GM19328 (cell line): ENCODE measurements around the gene MCC.

Source experiments
- ATAC-seq: cut with Tn5 transposase; IDR thresholded peaks from one replicate; pipeline ENCODE4 v1.9.1; 2021; ENCODE audit warnings: mild to moderate bottlenecking, moderate library complexity; ENCODE audit not compliant: unreplicated experiment

Gene MCC

DNA sequence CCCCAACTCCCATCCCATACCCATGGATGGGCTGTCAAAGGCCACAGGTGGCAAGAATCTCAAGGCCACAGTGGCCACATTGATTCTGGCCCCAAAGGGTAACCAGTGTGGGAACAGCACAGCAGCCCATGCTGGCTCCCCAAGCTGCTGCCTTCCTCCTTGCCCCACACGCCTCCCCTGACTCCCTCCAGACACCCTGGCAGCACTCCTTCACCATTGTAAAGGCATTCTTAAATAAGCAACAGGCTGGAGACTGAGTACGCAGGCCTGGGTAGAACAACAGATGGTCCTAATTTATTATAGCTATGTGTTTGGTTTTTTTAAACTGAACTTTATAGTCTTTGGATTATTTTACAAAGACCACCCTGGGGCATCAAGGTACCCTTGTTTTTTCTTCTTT, 212.3 kb downstream of the MCC start:
- ATAC-seq = no peak

DNA sequence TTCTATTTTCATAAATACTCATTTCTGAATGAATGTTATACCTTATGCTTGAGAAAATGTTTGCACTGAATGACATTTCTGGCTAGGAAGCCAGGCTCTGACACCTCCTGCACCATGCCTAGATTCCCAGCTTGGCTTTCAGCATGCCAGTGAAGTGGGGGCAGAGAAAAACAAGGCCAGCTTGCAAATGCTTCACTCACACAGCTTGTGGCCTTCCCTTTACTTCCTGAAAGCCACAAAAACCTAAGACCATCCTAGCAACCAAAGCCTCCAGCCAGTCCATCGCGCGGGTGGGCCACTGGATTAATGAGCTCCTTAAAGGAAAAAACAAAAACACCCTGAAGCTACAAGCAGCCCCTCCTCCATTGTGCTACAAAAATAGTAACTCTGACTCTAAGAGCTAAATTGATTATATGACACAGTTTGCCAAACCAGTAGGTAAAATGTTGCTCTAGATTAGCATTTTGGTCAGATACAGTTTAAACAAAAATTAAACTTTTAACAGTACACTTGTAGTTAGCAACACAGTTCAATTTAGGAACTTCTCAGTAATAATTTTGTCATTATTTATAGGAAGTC, 213.3 kb downstream of the MCC start:
- no peak for ATAC-seq

DNA sequence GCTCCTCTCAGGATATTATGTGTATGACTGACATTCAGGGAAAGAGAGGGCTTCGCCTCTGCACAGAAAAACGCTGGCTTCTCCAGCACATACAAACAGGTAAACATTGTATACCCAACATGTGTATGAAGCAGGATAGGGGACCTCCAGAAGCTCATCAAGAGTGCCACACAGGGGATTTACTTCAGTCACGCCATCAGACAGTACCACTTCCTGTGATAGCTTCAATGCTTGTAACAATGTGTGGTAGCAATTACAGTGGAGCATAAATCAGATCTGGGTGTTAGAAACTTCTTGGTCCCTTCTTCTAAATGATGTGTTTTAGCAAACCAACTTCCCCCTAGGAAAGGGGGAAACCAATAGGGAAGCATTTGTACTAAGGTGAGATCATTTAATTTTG, 214.3 kb downstream of the MCC start:
- ATAC-seq = peak; percentile 49

DNA sequence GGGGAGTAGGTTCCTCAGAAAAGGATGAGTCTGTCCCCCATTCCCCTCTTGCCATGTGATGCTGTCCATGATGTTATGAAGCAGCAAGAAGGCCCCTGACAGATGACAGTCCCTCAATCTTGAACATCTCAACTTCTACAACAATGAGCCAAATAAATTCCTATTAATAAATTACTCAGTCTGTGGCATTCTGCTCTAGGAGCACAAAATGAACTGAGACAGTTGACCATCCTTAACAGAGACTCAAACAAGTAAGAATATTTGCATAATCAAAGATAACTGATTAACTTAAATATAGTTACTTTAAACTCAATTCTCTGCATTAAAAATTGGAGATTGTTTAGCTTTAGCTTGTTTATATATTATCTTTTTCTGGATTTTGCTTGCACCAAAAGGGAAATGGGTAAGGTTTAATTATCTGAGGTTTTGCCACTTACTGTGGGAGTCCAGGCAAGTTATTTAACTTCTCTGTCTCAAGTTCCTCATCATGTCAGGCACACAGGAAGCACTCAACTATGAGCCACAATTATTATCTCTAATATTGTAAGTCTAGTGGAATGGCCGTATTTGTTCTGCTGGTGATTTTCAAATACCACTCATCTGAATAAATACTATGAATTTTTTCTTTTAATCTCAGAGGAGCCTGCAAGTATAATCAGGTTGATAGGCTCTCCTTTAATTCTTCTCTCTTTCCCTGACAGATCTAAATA, 216.4 kb downstream of the MCC start:
- no peak for ATAC-seq

DNA sequence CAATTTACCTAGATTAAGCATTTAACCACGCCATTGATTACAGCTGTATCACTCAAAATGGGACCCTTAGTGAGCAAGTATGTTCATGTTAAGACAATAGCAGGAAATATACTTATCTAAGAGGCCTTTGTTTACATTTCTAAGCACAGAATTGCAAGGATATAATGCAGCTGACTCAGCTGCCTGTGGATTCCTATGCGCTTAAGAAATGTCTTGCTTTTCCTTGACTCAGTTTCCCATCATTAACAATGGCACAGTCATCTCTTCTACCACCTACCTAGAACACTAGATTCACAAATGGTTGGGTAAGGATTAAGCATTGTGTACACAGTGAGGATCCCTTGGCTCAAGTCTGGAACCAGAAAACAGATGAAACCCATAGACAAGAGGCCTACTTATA, 217.2 kb downstream of the MCC start:
- no peak for ATAC-seq

- no peak for ATAC-seq
Observed at GRCh38 chr5:113270086-113270485, 218.2 kb downstream of the MCC start.

- ATAC-seq = no peak
Observed at GRCh38 chr5:113269023-113269997, 218.9 kb downstream of the MCC start.

GRCh38 chr5:113268232-113268631, 220.0 kb downstream of the MCC start:
- no peak for ATAC-seq

GRCh38 chr5:113267361-113267900, 220.8 kb downstream of the MCC start:
- no peak for ATAC-seq

GRCh38 chr5:113266913-113267227, 221.4 kb downstream of the MCC start:
- no peak for ATAC-seq

DNA sequence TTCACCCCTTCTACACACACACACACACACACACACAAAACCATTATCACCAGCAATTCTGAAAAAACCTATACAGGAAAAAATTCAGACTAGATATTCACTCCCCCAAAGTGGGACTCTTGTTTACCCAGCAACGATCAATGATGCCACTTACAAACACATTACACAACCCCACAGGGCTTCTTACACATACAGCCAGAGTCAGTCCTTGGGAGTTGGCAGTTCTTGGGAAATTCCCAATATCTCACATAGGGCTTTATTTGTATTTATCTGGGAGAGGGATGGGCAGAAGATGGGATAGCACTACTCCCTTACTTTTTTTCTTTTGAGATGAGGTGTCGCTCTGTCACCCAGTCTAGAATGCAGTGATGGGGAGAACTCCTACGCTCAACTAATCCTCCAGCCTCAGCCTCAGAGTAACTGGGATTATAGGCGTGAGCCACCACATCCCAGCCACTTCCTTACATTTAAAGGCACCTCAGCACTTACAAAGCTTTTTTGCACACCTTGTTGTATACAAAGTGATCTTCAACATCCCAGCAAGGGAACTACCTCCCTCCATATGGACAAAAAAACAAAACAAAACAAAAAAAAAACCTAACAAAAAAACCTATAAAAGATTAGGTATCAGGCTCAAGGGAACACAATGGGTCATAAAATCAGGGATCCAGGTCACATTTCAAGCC, 221.9 kb downstream of the MCC start:
- no peak for ATAC-seq

GRCh38 chr5:113265190-113265589, 223.1 kb downstream of the MCC start:
- no peak for ATAC-seq

DNA sequence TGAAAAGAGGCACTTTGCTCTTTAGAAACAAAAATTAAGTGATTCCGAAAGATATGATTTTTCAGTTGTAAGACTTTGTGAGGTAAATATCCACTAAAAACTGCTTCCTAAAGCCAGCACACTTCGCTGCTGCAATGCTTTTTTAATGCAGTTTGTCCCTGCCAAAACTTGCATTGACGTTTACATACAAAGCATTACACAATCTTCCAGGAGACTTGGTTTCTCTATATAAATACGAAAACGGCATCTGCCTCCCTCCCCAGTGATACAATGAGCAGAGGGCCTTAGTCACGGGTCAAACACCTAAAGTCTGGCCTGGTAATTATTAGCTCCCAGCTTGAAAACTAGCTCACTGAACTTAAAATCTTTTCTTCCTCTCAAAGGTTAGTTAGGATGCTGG, 224.2 kb downstream of the MCC start:
- ATAC-seq = no peak

DNA sequence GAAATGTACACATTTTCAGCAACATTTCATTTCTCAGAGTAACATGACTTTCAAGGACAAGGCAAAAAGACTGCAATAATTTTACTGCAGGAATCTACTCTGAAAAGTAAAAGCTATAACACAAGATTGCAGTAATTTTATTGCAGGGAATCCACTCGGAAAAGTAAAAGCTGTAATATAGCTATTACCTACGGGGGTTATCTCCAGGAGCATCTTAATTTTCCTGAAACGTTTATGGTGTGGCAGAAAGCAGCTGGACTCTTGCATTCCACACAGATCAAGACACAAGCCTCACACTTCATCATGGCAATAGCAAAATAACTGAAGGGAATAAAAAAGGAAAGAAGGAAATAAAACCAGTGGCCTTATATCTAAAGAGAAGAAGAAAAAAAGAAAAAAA, 224.7 kb downstream of the MCC start:
- no peak for ATAC-seq

DNA sequence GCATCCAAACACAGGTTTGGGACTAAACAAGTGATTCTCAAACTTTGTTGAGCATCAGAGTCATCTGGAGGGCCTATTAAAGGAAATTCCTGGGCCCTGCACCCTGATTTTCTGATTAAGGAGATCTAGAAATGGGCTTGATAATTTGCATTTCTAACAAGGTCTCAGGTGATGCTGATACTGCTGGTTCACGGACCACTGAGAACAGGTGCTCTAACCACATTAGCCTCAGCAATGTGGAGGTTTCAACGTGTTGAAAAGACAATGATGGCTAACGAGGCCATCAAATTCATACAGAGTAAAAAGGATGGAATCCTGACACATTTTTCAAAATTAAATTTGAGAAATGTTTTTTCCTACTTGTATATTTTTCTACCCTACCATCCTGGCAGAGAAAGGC, 225.6 kb downstream of the MCC start:
- no peak for ATAC-seq

DNA sequence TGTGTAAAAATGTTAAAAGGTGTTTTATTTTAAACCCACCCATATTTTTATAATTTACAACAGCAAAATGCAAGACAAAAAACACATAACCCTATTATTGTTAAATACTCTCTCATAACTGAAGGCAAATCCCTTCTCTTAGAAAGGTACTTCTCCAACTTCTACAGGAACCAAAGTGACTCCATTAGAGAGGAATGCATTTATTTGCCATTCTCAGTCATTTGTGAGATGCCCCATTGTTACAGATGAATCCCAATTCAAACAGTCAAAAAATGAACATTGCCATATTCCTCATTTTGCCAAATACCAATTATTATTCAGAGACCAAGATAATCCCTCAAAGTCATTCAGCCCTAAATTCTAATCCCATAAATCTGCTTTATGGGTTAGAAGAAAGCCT, 229.2 kb downstream of the MCC start:
- ATAC-seq = no peak

- ATAC-seq = no peak
Observed at GRCh38 chr5:113257545-113257944, 230.7 kb downstream of the MCC start.

DNA sequence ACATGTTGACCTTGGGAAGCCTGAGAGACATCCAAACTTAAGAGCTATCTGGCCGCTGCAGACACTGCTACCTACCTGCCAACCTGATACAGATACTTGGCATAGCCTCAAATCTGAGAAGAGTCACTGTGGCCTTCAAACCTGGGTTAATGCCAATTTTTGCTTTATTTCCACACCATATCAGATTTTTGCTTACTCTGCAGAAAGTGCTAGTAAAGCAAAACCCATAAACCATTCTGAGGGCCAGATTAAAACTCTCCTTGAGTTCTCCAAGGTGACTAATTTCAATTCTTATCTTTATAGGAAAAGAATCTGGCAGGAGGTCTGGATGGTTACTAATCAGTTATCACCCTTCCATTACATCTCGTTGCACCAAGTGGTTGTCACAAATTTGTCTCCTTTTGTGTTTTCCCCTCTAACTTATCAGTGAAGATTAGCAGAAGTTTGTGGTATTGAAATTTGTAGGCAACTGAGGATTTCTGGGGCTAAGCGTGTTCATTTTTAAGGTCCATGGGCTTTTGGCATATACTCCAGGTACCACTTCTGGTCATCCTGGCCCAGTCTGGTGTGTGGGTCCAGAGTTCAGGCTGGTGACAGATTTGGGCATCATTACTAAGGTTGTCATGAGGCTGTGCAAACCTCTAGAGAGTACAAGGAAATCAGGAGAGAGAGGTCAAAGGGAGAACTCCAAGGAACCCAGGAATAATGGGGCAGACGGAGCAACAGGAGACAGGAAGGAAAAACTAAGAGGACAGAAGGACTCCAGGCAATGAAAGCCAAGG, 231.4 kb downstream of the MCC start:
- no peak for ATAC-seq

DNA sequence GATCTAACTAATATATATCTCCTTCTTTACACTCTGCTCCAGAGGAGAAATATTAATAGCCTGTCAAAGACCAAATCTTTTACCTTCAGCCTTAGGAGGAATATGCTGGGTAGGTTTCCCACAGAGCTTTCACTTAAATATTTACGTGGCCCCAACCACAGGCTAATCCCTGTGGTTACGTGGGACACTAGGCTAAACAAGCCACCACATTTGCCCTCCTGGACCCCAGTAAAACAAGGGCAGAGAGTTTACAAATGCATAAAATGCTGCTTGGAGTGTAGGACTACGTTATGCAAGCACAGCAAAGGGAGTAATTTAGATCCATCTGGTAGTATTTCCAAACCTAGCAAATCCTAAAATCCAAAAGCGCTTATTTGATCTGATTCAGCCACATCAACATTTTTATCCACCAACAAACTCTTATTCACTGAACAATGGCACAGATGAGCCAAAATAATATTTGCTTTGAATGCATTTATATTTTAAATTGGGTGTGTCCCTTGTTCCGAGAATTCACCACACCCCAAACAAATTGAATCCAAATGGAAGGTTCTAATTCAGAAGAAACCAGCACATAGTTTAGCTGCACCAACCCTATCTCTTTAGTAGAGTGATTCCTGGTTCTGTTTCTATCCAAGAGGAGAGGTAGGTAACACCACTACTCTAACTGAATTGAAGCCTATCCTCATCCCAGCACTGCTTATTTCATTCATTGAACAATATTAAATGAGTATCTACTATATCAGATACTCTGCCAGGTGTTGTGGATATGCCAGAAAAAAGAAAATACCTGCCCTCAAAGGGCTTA, 232.5 kb downstream of the MCC start:
- ATAC-seq = no peak

- no peak for ATAC-seq
Observed at GRCh38 chr5:113255105-113255504, 233.1 kb downstream of the MCC start.
